Left hindlimb (tissue), 1 donor: ENCODE measurements around the gene WDR45.

ENCODE experiments used
- DNase-seq: peaks from one replicate; pipeline ENCODE4 v3.0.0-alpha.2; 2018

The WDR45 gene

DNA sequence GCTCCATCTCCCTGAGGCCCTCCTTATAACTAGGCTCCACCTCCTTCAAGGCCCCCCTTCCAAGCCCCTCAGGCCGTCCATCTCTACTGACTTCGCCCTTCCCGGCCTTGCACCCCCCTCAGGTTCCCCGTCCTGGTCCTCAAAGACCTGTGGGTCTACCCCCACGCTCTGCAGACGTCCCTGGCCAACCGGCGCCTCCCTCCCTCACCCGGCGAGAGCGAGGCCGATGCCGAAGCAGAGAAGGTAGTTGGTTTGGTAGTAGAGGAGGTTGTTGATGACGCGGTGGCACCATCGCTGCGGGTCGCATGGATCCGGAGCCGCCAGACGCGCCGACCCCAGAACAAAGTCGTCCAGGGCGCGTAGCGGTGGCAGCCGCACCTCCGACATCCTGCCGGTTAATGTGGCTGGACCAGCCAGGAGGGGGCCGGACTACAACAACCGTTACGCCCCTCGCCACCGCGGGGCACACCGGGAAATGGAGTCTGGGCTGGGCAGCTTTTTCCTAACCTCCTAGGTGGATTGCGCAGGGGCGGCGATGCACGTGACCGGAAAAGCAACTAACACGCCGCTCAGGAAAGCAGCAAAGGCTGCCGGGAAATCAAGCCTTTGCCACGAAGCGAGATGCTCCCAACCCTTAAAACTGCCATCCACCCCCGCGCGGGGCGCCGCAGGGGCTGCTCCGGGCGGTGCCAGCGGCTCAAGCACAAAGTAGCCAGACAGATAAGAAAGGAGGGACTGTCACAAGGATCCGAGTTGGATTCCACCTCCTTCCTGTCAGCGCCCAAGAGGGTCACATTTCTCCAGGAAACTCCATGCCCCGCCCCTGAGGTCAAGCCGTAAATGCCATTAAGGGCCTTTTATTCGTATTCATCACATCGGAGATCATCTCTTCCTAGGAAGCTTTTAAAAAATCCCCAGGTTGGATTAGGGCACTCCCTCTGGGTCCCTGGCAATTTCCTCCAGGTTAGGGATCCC is 5.8 kb downstream of the WDR45 start, which contains the start of gene PRAF2:
Gene PRAF2 (minus strand): TSS at position 402 of the 975 bp plus-strand sequence. CDS start 15 bp downstream, at position 387.
- DNase-seq, result peak; percentile 91

DNA sequence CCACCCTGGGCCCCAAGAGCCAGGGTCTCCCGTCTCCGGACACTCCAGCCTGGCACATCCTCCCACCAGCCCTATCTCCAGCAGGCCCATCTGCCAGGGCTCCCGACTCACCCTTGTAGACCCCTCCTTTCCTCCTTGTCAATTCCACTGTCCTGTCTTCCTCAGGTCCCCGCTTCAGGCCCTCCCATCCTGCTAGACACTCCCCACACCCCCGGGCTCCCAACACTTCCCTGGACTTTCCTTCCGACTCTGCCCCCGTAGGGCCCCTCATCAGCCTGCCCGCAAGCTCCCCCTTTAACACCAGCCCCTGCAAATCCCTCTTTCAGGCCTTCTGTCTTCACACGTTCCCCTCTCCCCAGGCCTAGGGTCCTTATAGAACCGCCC is 7.0 kb downstream of the WDR45 start:
- DNase-seq, result no peak

DNA sequence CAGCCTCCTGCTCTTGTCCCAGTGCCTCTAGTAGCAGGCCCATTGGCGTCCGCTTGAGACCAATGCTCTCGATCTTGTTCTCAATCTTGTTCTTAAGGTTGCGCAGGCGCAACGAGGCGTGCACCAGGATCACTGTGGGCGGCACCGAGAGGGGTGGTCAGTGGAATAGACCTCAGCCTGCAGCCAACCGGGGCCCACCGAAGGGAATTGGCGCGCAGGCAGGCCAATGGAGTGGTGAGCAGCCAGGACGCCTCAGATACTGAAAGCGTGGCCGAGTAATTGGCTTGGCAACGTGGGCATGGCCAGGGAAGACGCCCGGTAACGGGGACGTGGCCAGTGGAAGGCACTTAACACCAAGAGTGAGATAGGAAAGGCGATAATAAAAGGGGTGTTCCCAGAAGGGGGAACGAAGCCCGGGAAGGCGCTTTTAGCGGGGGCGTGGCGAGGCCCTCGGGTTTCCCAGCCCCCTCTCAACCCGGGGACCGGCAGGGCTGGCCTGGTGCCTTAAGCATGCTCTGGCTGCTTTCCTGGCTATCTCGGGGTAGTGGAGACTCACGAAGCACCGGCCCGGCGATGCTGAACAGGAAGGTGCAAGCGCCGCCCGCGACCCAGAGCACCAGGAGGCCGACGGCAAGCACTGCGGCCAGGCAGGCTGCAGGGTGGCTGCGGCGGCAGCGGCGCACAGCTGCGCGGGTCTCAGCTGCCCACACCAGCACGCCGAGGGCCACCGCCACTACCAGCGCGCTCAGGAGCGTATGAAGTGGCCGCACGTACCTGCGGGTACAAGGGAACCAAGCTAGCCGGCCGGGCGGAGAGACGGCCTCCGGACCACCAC is 7.6 kb downstream of the WDR45 start:
- peak; percentile 84 for DNase-seq

DNA sequence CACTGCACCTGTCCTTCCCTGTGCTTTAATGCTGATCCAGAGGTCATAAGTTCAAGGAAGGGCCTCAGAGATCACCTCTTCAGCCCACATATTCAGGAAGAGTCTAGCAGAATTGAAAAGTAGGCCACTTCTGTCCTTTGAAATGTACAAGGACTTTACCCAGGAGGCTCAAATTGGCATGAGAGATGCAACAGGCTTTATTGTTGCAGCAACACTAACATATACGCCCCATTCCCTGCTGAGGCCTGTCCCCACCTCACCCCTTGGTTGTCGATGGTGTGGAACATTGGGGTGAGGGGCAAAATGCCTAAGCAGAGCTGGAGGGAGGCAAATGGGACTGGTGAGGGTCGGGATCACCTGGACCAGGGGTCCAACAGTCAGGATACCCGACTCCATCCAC is 8.7 kb downstream of the WDR45 start:
- DNase-seq, result no peak

DNA sequence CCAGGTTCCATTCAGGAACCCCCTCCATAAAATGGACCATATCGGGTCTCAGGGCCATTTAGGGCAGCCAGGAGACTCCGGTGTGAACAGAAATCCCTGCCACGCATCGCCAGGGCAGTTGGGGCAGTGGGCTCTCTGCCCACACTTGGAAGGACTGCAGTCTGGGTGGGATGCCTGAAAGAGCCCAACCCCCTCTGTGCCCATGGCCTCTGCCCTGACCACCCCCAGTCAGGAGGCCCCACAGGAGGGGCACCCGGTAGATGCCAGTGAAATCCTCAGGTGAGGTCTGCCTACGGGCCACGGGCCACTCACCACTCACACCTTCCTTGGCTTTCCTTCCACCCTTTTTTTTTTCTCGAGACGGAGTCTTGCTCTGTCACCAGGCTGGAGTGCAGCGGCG is 10.6 kb downstream of the WDR45 start:
- no peak for DNase-seq

DNA sequence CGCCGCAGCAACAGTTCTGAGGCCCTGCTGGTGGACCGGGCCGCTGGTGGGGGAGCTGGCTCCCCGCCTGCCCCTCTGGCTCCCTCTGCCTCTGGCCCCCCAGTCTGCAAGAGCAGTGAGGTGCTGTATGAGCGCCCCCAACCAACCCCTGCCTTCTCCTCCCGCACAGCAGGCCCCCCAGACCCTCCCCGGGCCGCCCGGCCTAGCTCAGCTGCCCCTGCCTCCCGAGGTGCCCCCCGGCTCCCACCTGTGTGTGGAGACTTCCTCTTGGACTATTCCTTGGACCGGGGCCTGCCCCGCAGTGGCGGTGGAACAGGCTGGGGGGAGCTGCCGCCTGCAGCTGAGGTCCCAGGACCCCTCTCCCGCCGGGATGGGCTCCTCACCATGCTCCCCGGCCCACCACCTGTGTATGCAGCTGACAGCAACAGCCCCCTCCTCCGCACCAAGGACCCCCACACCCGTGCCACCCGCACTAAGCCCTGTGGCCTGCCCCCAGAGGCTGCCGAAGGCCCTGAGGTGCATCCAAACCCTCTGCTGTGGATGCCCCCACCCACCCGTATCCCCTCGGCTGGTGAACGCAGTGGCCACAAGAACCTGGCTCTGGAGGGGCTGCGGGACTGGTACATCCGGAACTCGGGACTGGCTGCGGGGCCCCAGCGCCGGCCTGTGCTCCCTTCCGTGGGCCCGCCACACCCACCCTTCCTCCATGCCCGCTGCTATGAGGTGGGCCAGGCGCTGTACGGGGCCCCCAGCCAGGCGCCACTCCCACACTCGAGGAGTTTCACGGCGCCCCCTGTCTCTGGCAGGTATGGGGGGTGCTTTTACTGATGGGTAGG is 12.2 kb downstream of the WDR45 start:
- no peak for DNase-seq

DNA sequence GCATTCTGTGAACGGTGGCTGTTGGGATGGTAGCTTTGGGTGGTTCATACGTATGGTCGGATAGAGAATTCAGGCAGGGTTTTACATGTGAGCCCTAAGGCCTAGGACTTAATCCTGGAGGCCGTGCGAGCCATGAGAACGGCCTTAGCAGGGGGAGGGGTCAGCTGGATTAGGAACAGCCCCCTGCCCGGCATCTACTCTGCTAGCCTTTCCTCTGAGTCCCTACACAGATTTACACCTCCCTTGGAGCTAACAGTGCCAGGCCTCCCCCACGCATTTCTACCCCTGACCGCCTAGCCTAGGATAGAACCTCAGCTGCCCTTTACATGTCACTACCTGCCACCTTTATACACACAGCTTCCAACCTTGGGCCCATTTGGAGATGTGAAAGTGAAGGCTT is 13.0 kb downstream of the WDR45 start:
- no peak for DNase-seq

DNA sequence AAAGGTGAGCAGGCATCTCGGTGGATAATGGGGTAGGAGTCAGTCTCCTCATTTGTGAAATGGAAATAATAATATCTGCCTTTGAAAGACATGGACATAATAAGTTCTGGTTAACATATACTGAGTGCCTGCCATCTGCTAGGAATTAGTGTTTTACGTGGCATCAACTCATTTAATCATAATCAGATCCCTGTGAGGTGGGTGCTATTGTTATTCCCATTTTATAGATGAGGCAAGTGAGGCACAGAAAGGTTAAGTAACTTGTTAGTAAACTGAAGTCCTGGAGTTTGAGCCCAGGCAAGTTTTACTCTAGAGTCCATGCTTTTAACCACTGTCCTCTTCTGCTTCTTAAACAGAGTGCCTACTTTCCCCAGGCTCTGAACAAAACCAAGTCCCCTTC is 13.4 kb downstream of the WDR45 start:
- DNase-seq, result no peak

DNA sequence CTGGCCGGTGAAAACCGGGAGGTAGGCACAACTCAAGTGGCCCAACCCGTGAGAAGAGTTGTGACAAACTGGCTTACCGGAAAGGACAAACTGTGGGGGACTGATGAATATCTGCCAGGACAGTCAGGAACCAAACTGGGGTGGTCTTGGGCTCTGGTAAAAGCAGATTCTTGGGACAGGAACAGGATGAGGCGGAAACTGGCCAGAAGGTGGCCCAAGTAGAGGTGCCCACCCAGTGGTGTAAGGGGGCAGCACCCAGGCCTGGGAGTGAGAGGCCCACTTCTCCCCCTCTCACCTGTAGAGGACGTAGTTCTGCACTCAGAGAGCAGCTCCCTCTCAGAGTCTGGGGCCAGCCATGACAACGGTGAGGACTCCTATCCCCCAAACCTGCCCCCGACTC is 15.0 kb downstream of the WDR45 start:
- no peak for DNase-seq

DNA sequence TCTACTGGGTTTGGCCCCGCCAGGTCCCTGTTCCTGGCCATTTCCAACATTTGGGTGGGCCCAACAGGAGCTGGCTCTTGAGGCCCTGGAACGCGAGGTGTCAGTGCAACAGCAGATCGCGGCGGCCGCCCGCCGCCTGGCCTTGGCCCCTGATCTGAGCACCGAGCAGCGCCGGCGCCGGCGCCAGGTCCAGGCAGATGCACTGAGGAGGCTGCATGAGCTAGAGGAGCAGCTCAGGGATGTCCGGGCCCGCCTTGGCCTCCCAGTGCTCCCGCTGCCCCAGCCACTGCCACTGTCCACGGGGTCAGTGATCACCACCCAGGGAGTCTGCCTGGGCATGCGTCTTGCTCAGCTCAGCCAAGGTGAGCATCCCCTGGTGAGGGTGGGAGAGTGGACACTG is 15.4 kb downstream of the WDR45 start:
- no peak for DNase-seq

DNA sequence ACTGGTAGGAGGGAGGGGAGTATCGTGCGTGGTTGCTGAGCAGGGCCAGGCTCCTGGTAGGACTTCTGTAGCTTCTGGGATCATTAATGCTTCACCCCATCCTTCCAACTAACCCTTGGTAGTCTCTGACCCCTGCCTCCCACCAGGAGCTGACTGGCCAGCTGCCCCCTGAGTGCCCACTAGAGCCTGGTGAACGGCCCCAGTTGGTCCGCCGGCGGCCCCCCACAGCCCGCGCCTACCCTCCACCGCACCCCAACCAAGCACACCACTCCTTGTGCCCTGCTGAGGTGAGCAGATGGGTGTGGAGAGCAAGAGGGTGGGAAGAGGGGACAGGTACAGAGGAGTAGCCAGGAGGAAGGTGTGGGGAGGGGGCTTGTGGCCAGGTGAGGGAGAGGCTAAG is 16.0 kb downstream of the WDR45 start:
- no peak for DNase-seq

DNA sequence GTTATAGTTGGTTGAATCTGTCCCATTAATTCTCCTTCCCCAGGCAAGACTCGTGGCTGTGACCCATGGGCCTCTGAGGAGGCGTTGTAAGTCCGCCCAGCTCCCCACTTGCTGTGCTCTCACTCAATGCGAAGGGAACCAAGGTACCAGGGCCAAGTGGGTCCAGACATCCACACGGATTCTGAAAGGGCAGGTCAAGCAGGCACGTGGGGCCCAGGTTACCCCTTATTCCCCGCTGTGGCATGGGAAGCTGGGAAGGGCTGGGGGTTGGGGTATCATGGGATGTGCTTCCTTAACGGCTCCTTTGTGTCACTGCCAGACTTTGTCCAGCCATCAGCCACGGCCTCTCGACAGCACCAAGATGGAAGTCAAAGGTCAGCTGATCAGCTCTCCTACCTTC is 17.8 kb downstream of the WDR45 start:
- no peak for DNase-seq

DNA sequence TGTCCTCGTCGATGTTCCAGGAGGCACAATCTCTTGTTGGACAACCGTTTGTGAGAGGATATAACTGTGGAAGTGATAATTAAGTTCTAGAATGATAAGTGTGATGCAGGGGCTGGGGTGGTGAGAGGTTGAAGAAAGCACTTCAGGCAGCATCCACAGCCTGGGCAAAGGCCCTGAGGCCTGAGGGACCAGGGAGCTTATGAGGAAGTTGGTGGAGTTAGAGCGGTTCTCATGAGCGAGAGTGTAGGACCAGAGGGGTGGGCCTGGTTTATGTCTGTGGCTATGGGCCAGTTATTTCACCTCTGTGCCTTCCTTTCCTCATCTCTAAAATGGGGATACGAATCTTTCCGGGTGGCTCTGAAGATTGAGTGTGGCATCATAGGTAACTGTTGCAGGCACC is 18.2 kb downstream of the WDR45 start:
- DNase-seq, result no peak

DNA sequence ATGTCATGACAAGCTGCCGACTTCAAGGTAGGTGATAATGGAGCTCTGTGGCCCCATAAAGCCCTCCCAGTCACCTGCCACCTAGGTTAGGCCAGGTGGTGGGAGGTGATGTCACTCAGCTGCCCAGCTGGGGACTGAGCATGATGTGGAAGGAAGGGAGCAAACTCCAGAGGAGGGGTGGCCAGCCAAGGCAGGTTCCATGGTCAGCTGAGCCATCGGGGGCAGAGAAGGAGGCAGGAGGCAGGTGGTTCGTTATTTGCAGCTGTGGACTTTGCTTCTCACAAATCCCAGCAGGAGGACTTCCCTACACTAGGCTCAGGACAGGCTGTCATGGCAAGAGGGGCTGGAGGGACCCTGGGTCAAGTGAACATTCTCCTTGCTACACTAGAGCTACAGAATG is 18.8 kb downstream of the WDR45 start:
- no peak for DNase-seq

DNA sequence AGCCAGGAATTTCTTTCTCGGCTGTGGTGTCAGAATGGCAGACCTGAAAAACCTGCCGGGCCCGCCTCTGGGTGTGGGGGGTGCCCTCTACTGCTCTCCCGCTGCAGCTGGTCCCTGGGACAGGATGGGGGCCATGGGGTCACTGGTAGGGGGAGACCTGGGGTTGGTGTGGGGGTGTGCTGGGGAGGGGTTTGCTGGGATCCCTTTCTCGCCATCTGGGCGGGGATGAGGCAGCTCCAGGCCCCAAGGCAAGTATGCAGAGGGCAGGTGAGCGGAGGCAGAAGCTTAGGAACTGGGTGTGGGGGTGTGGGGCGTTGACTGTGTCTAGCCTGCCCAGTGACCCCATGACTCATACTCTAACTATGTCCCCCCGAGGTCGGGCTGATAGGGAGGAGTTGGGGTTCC is 20.0 kb downstream of the WDR45 start:
- no peak for DNase-seq

DNA sequence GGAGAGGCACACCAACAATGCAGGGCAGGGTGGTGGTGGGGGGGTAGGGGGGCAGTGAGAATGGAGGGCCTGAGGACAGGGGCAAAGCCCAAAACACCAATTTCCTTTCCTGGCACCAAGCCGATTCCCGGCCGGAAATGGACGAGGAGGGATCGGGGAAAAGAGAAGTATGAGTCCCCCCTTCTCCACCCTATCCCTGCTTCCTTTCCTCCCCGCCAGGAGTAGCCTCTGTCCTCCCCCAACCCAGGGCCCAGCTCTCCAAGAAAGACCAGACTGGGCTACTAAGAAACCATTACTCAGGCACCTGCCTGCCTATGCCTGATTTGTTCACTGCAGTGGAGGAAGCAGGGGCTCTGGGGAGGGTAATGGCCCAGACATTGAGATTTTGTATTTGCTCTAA is 20.5 kb downstream of the WDR45 start:
- no peak for DNase-seq

DNA sequence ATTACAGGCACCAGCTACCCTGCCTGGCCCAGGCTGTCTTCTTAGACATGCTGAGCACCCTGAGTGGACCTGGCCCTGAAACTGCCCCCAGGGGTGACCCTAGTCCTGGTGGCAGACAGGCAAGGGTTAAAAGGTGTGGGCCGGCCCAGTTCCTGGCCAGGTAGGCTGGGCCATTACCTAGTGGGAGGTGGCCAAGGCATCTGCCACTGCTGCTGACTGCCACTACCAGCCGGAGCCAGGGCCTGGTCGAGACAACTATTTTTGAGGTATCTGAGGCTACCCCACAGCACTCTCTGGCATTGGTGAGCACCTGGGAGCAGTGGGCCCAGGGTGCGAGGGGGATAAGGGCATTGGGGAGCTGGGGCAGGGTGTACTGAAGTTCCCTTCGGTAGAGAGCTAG is 20.9 kb downstream of the WDR45 start, which contains the start of gene CCDC120:
Gene CCDC120 (plus strand): TSS at position 206 of the 400 bp plus-strand sequence. CDS start 3,043 bp downstream, outside the sequence.
- no peak for DNase-seq

DNA sequence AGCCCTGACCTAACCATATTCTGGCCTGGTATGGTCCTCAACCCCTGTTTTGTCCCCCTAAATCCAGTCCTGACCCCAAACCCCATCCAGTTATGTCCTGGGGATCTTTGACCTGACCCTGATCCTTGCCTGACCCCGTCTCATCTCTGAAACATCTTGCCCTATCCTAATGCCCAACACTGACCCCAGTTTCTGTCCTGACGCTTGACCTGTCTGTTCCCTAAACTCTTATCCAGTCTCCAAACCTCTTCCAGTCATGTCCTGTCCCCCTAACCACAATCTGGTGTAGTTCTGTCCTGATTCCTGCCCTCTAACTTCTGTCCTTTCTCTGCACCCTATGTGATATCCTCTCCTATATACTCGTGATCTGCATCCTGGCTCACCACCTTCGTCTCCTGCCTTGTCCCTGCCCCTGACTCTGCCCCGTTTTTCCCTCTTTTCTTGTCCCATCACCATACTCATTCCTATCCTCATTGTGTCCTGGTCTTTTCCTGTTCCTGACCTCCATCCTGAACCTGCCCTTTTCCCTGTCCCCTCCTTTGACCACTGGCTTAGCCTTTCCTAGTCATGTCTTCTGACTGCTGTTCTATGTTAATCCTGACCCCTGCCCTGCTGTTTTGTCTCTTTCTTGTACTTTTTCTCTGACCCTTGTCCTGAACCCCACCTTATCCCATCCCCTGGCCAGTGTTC is 25.5 kb downstream of the WDR45 start:
- DNase-seq, result no peak

DNA sequence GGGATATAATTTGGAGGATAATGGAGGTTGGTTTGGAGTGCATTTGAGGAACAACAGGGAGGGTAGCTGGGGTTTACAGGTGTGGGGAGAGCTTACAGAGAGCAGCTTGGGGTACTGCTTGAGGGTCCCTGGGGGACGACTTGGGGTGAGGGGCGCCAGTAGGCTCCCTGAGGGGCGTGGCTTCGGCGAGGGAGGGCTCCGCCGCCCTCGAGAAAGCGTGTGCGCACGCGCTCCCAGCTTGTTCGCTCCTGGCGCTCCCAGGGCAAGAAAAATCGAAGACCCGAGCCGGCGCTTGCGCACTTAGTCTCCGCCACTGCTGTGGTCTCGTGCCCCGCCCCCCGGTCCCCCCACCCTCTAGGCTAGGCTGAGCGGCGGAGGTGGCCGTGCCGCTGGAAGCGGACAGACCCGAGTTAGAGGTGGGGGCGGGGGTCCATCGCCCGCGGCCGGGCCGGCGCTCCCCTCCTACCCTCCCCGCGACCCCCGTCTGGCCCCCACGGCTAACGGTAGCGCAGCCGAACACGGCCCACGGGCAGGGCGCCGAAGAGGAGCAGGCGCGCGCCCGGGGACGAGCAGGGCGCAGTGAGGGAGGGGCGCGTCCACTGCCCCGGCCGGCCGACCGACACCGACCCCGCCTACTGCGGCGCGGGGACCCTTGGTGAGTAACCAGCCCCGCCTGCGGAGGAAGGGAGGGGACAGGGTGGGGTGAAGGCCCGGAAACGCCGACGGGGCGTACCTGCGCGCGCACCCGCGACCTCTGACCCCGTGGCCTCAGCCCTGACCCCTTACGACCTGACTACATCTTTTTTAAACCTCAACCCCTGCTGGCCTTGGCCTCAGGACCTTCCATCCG is 26.2 kb downstream of the WDR45 start:
- peak; percentile 83 for DNase-seq

DNA sequence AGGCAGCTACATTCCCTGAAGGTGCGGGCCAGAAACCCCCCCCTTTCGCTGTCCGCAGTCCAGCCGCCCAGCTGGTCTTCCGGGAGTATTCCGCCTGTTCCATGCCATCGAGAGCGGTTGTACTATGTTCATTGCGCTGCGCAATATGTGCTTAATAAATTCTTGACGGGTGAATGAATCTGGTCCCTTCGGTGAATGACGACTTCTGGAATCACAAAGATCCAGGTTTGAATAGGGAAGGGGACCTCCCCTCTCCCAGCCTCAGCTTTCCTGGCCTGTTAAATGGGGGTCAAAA is 35.8 kb downstream of the WDR45 start:
- DNase-seq, result no peak

DNA sequence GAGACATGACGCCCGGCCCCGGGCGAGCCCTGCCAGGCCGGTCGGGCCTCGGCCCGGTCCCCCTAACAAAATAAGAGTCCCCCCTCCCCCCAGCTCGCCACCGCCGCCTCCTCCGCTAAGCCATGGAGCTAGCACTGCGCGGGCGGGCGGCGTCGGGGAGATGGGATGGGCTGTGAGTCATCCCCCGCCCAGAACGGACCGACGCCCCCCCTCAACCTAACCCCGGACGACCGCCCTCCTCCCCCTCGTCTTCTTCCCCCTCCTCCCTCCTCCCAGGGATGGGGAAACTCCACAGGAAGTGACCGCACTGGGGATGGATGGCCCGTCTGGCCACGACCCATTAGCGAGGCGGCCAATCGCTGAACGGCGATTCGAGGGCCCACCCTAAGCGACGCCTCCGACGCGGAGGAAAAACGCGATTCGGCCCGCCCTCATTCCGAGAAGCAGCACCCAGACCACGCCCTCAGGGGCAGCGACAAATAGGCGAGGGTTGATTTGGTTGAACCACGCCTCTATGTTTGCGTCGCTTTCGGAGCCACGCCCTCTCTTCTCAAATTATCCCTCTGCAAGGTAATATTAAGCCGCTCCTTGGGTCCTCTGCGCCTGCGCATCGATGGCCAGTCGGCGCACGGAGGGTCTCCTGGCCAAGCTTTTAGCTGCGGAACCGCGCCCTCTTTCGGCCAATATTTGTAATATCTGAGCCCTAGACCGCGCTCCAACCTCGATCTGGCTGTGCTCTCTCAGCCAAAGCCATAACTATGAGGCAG is 36.3 kb downstream of the WDR45 start, which contains the start of gene TFE3:
Gene TFE3 (minus strand): TSS at position 138 of the 767 bp plus-strand sequence. CDS start 131 bp downstream, at position 7.
- DNase-seq, result peak; percentile 98
